NCI-H2196 treated with DMSO at 0.1 percent for 48 hours (cell line): Measurements from ENCODE around the gene ROBO1.

Source experiments
- DNase-seq: peaks from one replicate; lab custom pipeline; 2025; ENCODE audit not compliant: unreplicated experiment; lab: John Stamatoyannopoulos, UW

The ROBO1 gene

GRCh38 chr3:78993375-78993774 lies 774.4 kb downstream of the ROBO1 start:
- DNase-seq: no peak

GRCh38 chr3:78992830-78993229 lies 775.0 kb downstream of the ROBO1 start:
- no peak for DNase-seq

- no peak for DNase-seq
Observed at GRCh38 chr3:78992400-78992799, 775.4 kb downstream of the ROBO1 start.

GRCh38 chr3:78991656-78992055 lies 776.1 kb downstream of the ROBO1 start:
- no peak for DNase-seq

- no peak for DNase-seq
Observed at GRCh38 chr3:78990156-78990555, 777.6 kb downstream of the ROBO1 start.

GRCh38 chr3:78988324-78988723 lies 779.5 kb downstream of the ROBO1 start:
- DNase-seq: no peak

- no peak for DNase-seq
Observed at GRCh38 chr3:78986416-78987101, 781.2 kb downstream of the ROBO1 start.

- DNase-seq: no peak
Observed at GRCh38 chr3:78985981-78986380, 781.8 kb downstream of the ROBO1 start.

- no peak for DNase-seq
Observed at GRCh38 chr3:78979028-78979427, 788.8 kb downstream of the ROBO1 start.

GRCh38 chr3:78978037-78978436 lies 789.8 kb downstream of the ROBO1 start:
- no peak for DNase-seq

- DNase-seq: no peak
Observed at GRCh38 chr3:78977073-78977472, 790.7 kb downstream of the ROBO1 start.

GRCh38 chr3:78976200-78976599 lies 791.6 kb downstream of the ROBO1 start:
- DNase-seq: no peak

- no peak for DNase-seq
Observed at GRCh38 chr3:78974181-78974790, 793.5 kb downstream of the ROBO1 start.

GRCh38 chr3:78972617-78973301 lies 795.0 kb downstream of the ROBO1 start:
- no peak for DNase-seq

GRCh38 chr3:78970656-78971055 lies 797.1 kb downstream of the ROBO1 start:
- no peak for DNase-seq

- no peak for DNase-seq
Observed at GRCh38 chr3:78969483-78969882, 798.3 kb downstream of the ROBO1 start.

GRCh38 chr3:78967061-78967460 lies 800.7 kb downstream of the ROBO1 start:
- DNase-seq: no peak

GRCh38 chr3:78963771-78964170 lies 804.0 kb downstream of the ROBO1 start:
- no peak for DNase-seq

- no peak for DNase-seq
Observed at GRCh38 chr3:78957456-78957855, 810.3 kb downstream of the ROBO1 start.

GRCh38 chr3:78951342-78951945 lies 816.4 kb downstream of the ROBO1 start:
- DNase-seq: no peak

GRCh38 chr3:78941587-78941986 lies 826.2 kb downstream of the ROBO1 start:
- DNase-seq: no peak

GRCh38 chr3:78940626-78941025 lies 827.2 kb downstream of the ROBO1 start:
- DNase-seq: no peak
